ENCODE results near the gene PBX3.

The PBX3 gene

DNA sequence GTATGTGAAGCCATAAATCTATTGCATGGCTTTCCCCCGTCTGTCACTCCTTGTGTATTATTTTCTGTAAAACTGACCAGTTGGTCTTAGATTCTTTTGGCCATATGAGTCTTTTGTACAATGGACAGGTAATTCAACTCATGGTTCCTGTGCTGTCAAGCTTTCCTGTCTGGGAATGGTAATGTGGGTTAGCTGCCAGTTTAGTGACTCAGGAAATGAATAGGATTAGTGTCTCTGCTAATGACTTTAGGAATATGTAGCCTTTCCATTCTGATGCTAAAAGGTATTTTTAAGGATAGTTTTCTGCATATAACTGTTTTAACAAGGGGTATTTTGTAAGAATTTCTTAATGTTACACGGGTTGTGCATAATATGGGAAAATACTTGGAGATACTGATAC, 182.7 kb downstream of the PBX3 start:
- Histone ChIP-seq H3K9ac (ENCODE audit: low read length) (no peak overlapping the region), H3K27me3 (ENCODE audit: low read length) (no peaks in the 10 kb centered on the region), H3K27ac (ENCODE audit: low read depth, low read length) (no peak overlapping the region), H3K9me3 (ENCODE audit: insufficient read depth, low read length) (no peaks in the 10 kb centered on the region), H3K4me3 (ENCODE audit: insufficient read depth, low read length, poor library complexity, severe bottlenecking) (no peak overlapping the region), H3F3A (ENCODE audit: insufficient read depth) (no peaks in the 10 kb centered on the region), H3K4me2 (ENCODE audit: low read depth, low read length, poor library complexity, severe bottlenecking) (no peak overlapping the region), H3K79me2 (ENCODE audit: insufficient read depth, low read length) (no peaks in the 10 kb centered on the region), H4K20me1 (ENCODE audit: low read depth, low read length) (no peaks in the 10 kb centered on the region), H3K36me3 (ENCODE audit: low read length) (no peaks in the 10 kb centered on the region), H3K9me2 (replicated peaks; ENCODE audit: insufficient read depth, low read length) (no peaks in the 10 kb centered on the region), H2AFZ (ENCODE audit: low read depth, low read length, severe bottlenecking) (no peak overlapping the region)
- no peak for TF ChIP-seq EZH2phosphoT487 (conservative IDR thresholded peaks at IDR 0.05; ENCODE audit: low read length)
- TF ChIP-seq, protein P1, sequence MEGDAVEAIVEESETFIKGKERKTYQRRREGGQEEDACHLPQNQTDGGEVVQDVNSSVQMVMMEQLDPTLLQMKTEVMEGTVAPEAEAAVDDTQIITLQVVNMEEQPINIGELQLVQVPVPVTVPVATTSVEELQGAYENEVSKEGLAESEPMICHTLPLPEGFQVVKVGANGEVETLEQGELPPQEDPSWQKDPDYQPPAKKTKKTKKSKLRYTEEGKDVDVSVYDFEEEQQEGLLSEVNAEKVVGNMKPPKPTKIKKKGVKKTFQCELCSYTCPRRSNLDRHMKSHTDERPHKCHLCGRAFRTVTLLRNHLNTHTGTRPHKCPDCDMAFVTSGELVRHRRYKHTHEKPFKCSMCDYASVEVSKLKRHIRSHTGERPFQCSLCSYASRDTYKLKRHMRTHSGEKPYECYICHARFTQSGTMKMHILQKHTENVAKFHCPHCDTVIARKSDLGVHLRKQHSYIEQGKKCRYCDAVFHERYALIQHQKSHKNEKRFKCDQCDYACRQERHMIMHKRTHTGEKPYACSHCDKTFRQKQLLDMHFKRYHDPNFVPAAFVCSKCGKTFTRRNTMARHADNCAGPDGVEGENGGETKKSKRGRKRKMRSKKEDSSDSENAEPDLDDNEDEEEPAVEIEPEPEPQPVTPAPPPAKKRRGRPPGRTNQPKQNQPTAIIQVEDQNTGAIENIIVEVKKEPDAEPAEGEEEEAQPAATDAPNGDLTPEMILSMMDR (IDR thresholded peaks at IDR 0.05; ENCODE audit: insufficient read depth, low read length, poor library complexity, severe bottlenecking) = no peak

DNA sequence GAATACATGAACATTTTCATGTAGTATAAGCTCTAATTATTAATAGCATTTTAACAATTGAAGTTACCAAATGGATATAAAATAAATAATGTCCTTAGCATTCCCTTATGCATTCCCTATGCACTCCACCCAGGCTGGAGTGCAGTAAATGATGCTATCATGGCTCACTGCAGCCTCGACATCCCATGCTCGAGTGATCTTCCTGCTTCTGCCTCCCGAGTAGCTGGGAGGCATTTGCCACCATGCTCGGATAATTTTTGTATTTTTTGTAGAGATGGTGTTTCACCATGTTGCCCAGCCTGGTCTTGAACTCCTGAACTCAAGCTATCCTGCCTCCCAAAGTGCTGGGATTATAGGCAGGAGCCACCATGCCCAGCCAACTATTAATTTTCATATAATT, 184.0 kb downstream of the PBX3 start:
- no peak overlapping the region for H3K4me2 ChIP-seq (ENCODE audit: low read depth, low read length, poor library complexity, severe bottlenecking)

DNA sequence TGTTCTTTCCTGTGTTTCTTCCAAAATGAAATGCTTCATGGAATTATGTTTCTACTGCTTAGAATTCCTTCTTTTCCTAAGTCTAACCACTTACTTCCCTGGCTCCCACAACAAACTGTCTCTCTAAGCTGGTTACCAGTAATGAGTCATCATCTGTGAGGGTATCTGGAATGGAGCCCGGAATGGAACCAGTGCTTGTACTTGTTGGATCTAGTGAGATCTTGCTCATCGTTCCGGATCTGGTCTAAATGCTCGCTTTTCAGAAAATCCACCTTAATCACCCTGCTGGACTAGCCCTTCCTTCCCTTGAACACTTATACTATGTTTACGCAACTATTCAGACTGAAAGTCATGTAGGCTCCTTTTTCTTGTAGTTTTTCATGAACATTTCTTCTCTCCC, 184.8 kb downstream of the PBX3 start:
- Histone ChIP-seq H3K27me3 (ENCODE audit: low read length) (no peaks in the 10 kb centered on the region), H2AFZ (ENCODE audit: low read depth, low read length, severe bottlenecking) (no peak overlapping the region), H3K9me2 (replicated peaks; ENCODE audit: insufficient read depth, low read length) (no peaks in the 10 kb centered on the region), H3K36me3 (ENCODE audit: low read length) (no peaks in the 10 kb centered on the region; the same call in 1 of the 2 replicates), H3K4me3 (ENCODE audit: insufficient read depth, low read length, poor library complexity, severe bottlenecking) (no peak overlapping the region), H3F3A (ENCODE audit: insufficient read depth) (no peaks in the 10 kb centered on the region), H3K27ac (ENCODE audit: low read depth, low read length) (no peak overlapping the region), H3K4me2 (ENCODE audit: low read depth, low read length, poor library complexity, severe bottlenecking) (no peak overlapping the region), H3K9me3 (ENCODE audit: insufficient read depth, low read length) (no peaks in the 10 kb centered on the region), H4K20me1 (ENCODE audit: low read depth, low read length) (no peaks in the 10 kb centered on the region), H3K79me2 (ENCODE audit: insufficient read depth, low read length) (no peaks in the 10 kb centered on the region), H3K9ac (ENCODE audit: low read length) (no peak overlapping the region)
- TF ChIP-seq EZH2phosphoT487 (conservative IDR thresholded peaks at IDR 0.05; ENCODE audit: low read length) = no peak

More for the DNA sequence above, 184.0 kb downstream of the PBX3 start:
- Histone ChIP-seq H3K36me3 (ENCODE audit: low read length) (no peaks in the 10 kb centered on the region), H3K9ac (ENCODE audit: low read length) (no peak overlapping the region), H3K27me3 (ENCODE audit: low read length) (no peaks in the 10 kb centered on the region), H3K79me2 (ENCODE audit: insufficient read depth, low read length) (no peaks in the 10 kb centered on the region), H3F3A (ENCODE audit: insufficient read depth) (no peaks in the 10 kb centered on the region), H4K20me1 (ENCODE audit: low read depth, low read length) (no peaks in the 10 kb centered on the region), H3K27ac (ENCODE audit: low read depth, low read length) (no peak overlapping the region), H2AFZ (ENCODE audit: low read depth, low read length, severe bottlenecking) (no peak overlapping the region), H3K4me3 (ENCODE audit: insufficient read depth, low read length, poor library complexity, severe bottlenecking) (no peak overlapping the region), H3K9me3 (ENCODE audit: insufficient read depth, low read length) (no peaks in the 10 kb centered on the region), H3K9me2 (replicated peaks; ENCODE audit: insufficient read depth, low read length) (no peaks in the 10 kb centered on the region)
- TF ChIP-seq EZH2phosphoT487 (conservative IDR thresholded peaks at IDR 0.05; ENCODE audit: low read length) = no peak
- TF ChIP-seq, protein P1 (IDR thresholded peaks at IDR 0.05; ENCODE audit: insufficient read depth, low read length, poor library complexity, severe bottlenecking) = no peak

DNA sequence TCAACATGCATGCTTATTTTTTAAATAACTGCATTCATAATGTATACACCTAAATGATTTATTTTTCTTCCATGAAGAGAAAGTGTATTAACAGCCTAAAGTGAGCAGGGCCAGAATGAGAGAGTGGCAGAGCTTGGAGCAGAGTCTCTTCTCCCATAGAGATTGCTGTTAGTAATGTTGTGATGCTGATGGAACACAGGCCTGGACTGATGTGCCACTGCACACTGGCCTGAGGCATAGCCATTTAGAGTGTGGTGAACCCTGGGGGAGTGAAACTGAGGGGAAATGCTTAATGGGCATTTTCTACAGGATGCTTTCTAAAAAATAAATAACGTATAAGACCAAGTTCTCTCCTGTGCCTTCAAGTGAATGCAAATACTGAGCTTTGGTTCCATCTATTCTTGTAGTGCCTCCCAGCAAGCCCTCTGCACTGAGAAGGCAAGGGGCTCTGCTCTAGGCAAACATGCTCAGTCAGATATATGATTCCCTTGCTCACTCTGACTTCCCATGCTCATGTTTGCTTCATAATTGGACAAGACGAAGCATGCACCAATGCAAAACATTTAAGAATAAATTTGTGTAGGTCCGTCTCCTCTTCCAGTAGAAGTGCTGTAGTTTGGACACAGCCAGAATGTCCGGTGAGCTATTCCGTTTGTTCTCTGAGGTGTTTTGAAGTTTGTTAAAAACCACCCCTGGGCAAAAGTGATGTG, 185.7 kb downstream of the PBX3 start:
- no peaks in the 10 kb centered on the region for H3K9me3 ChIP-seq (ENCODE audit: insufficient read depth, low read length)
- H3K9ac ChIP-seq (ENCODE audit: low read length) = no peak overlapping the region
- H3K79me2 ChIP-seq (ENCODE audit: insufficient read depth, low read length) = no peaks in the 10 kb centered on the region
- TF ChIP-seq EZH2phosphoT487 (conservative IDR thresholded peaks at IDR 0.05; ENCODE audit: low read length) = no peak
- TF ChIP-seq, protein P1 (IDR thresholded peaks at IDR 0.05; ENCODE audit: insufficient read depth, low read length, poor library complexity, severe bottlenecking) = no peak
- no peaks in the 10 kb centered on the region for H4K20me1 ChIP-seq (ENCODE audit: low read depth, low read length)
- no peak overlapping the region for H3K27ac ChIP-seq (ENCODE audit: low read depth, low read length)
- no peak overlapping the region for H3K4me3 ChIP-seq (ENCODE audit: insufficient read depth, low read length, poor library complexity, severe bottlenecking)
- no peaks in the 10 kb centered on the region for H3F3A ChIP-seq (ENCODE audit: insufficient read depth)
- no peak overlapping the region for H2AFZ ChIP-seq (ENCODE audit: low read depth, low read length, severe bottlenecking)
- no peaks in the 10 kb centered on the region for H3K27me3 ChIP-seq (ENCODE audit: low read length)
- H3K9me2 ChIP-seq (replicated peaks; ENCODE audit: insufficient read depth, low read length) = no peaks in the 10 kb centered on the region
- H3K4me2 ChIP-seq (ENCODE audit: low read depth, low read length, poor library complexity, severe bottlenecking) = no peak overlapping the region
- H3K36me3 ChIP-seq (ENCODE audit: low read length) = no peaks in the 10 kb centered on the region; the same call in 1 of the 2 replicates
